ENCODE measurements around the gene A1BG. TPM values are rescaled to one million over a fixed set of nuclear protein-coding genes. Genes with fewer than 3 reads are reported as not detected.

Gene A1BG
- total RNA-seq, 1 donor from 2014 or later = 7.5 TPM

DNA sequence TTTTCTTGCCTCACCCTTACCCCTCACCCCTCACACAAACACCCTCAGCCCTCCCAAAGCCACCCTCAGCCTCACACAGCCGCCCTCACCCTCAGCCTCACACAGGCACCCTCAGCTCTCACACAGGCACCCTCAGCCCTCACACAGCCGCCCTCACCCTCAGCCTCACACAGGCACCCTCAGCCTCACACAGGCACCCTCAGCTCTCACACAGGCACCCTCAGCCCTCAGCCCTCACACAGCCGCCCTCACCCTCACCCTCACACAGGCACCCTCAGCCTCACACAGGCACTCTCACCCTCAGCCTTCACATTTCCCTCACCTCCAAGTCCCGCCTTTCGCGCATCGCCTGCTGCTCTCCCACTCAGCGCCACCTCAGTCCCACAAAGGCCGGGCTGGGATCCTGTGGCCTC, 26.8 kb downstream of the A1BG start:
- Histone ChIP-seq H2AFZ (replicated peaks) (peak overlapping the region; percentile 98), H3K36me3 (no peaks in the 10 kb centered on the region), H3K4me1 (peaks cover 5% of the 10 kb centered on the region), H4K20me1 (ENCODE audit: low read depth) (peaks cover 9% of the 10 kb centered on the region), H3F3A (ENCODE audit: low read depth) (no peaks in the 10 kb centered on the region), H3K4me2 (peak overlapping the region; percentile 87), H3K4me3 (peak overlapping the region; percentile 82), H3K9ac (peak overlapping the region; percentile 62), H3K79me2 (ENCODE audit: low read depth) (peaks cover 19% of the 10 kb centered on the region), H3K27ac (no peak overlapping the region), H3K27me3 (no peaks in the 10 kb centered on the region), H3K9me3 (ENCODE audit: low read depth) (no peaks in the 10 kb centered on the region)
- Mint-ChIP-seq H3K27me3 (ENCODE audit: insufficient read depth, low read depth) (no peaks in the 10 kb centered on the region), H3K27ac (no peak overlapping the region), H3K36me3 (peaks cover 5% of the 10 kb centered on the region), H3K9me3 (no peaks in the 10 kb centered on the region), H3K4me1 (peaks cover 16% of the 10 kb centered on the region), H3K4me3 (no peak overlapping the region)
- DNase-seq (ENCODE audit: low spot score) = no peak
- TF ChIP-seq CTCF (IDR thresholded peaks at IDR 0.05) (no peak), EZH2phosphoT487 (IDR thresholded peaks at IDR 0.05) (no peak), EZH2 (IDR thresholded peaks at IDR 0.05) (no peak)

DNA sequence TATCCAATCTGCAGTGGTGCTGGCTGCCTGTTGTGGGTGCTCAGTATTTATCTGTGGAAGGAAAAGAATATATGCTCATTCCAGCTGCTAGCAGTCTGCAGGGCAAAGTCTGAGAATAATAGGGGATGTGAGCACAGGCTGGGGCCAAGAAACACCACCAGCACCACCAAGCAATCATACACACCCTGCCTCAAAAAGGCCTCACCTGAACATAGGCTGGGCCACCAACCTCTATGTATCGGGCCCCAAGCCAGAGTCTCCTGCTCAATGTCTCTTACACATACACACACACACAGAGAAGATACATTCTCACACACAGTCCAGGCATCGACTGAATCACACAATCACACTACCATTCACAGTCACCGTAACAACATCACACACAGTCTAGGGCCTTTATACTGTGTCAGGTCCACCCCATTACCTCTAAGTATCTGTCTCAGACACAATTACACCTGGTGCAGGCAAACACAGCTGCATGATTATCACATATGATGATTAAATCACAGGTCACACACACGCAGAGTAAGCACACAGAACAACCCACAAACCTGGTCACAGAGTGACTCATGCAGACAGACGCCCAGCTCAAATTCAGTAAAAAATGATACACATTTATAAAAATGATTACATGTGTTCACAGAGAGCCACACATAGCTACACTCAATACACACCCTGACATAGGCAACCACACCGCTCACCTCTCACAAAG, 27.8 kb downstream of the A1BG start:
- Histone ChIP-seq H4K20me1 (ENCODE audit: low read depth) (peaks cover 19% of the 10 kb centered on the region), H3K9ac (peak overlapping the region; percentile 62), H3K9me3 (ENCODE audit: low read depth) (no peaks in the 10 kb centered on the region), H3K4me2 (peak overlapping the region; percentile 87), H3K36me3 (no peaks in the 10 kb centered on the region), H3K79me2 (ENCODE audit: low read depth) (peaks cover 19% of the 10 kb centered on the region), H3K27ac (no peak overlapping the region), H3F3A (ENCODE audit: low read depth) (no peaks in the 10 kb centered on the region), H3K4me3 (peak overlapping the region; percentile 82), H3K4me1 (peaks cover 5% of the 10 kb centered on the region), H2AFZ (replicated peaks) (no peak overlapping the region), H3K27me3 (no peaks in the 10 kb centered on the region)
- Mint-ChIP-seq H3K36me3 (peaks cover 5% of the 10 kb centered on the region), H3K9me3 (no peaks in the 10 kb centered on the region), H3K27ac (no peak overlapping the region), H3K4me1 (peaks cover 16% of the 10 kb centered on the region), H3K27me3 (ENCODE audit: insufficient read depth, low read depth) (no peaks in the 10 kb centered on the region), H3K4me3 (no peak overlapping the region)
- no peak for TF ChIP-seq EZH2phosphoT487 (IDR thresholded peaks at IDR 0.05)
- TF ChIP-seq EZH2 (IDR thresholded peaks at IDR 0.05) = no peak
- no peak for TF ChIP-seq CTCF (IDR thresholded peaks at IDR 0.05)
- DNase-seq (ENCODE audit: low spot score) = no peak

- DNase-seq (ENCODE audit: low spot score) = no peak
- H3K4me1 ChIP-seq = no peaks in the 10 kb centered on the region
- H3K9me3 Mint-ChIP-seq = no peaks in the 10 kb centered on the region
- H3K4me2 ChIP-seq = no peak overlapping the region
- H3K36me3 ChIP-seq = no peaks in the 10 kb centered on the region
- peaks cover 26% of the 10 kb centered on the region for H3K36me3 Mint-ChIP-seq
- H3K4me3 Mint-ChIP-seq = no peak overlapping the region
- H3K4me1 Mint-ChIP-seq = no peaks in the 10 kb centered on the region
- H3K4me3 ChIP-seq = no peak overlapping the region
- peaks cover 53% of the 10 kb centered on the region for H4K20me1 ChIP-seq (ENCODE audit: low read depth)
- H3K27me3 ChIP-seq = no peaks in the 10 kb centered on the region
- TF ChIP-seq CTCF (IDR thresholded peaks at IDR 0.05) (no peak), EZH2 (IDR thresholded peaks at IDR 0.05) (no peak), EZH2phosphoT487 (IDR thresholded peaks at IDR 0.05) (no peak)
- H2AFZ ChIP-seq (replicated peaks) = no peak overlapping the region
- H3K27ac Mint-ChIP-seq = no peak overlapping the region
- no peaks in the 10 kb centered on the region for H3K9me3 ChIP-seq (ENCODE audit: low read depth)
- H3K9ac ChIP-seq = no peak overlapping the region
- H3K79me2 ChIP-seq (ENCODE audit: low read depth) = no peaks in the 10 kb centered on the region
- no peaks in the 10 kb centered on the region for H3K27me3 Mint-ChIP-seq (ENCODE audit: insufficient read depth, low read depth)
- no peak overlapping the region for H3K27ac ChIP-seq
- peaks cover 7% of the 10 kb centered on the region for H3F3A ChIP-seq (ENCODE audit: low read depth)
Measured at GRCh38 chr19:58319241-58319640, 34.1 kb downstream of the A1BG start.

Measured in neural progenitor cell (in vitro differentiated cells).